Measurements from ENCODE around the gene RAI2. TPM values are rescaled to one million over a fixed set of nuclear protein-coding genes. Genes with fewer than 3 reads are reported as not detected.

RAI2 gene
- polyA plus RNA-seq, 3 donors: 10.8 to 12.9 (median 11.1) TPM

Other genes with a start within 250 kb of the RAI2 start
- 10 to 100 TPM; 15.8 to 34.0 (median 21.9) TPM for gene SCML1, start 123.8 kb downstream of the RAI2 start, polyA plus RNA-seq (ENCODE audit: insufficient read length in 3 of 3)